Measurements from ENCODE around the gene DACH2.

DNA sequence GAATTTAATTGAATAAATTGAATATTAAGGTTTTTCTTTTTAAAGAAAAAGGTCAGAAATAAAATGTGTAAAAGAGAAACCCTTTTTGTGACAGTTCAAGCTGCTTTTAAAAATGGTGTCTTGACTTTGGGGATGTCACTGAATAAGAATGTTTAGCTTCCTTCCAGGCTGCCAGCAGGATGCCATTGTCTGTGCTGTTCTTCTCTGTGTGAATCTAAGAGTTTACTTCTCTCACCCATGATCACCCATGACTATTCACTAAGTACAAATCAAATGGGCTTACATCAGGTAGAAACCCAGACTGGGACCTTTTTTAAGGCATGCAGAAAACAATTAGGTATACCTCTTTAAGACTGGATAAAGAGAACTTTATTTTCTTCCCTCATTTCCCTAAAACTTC lies 115.3 kb downstream of the DACH2 start:
- TF ChIP-seq, protein P1, sequence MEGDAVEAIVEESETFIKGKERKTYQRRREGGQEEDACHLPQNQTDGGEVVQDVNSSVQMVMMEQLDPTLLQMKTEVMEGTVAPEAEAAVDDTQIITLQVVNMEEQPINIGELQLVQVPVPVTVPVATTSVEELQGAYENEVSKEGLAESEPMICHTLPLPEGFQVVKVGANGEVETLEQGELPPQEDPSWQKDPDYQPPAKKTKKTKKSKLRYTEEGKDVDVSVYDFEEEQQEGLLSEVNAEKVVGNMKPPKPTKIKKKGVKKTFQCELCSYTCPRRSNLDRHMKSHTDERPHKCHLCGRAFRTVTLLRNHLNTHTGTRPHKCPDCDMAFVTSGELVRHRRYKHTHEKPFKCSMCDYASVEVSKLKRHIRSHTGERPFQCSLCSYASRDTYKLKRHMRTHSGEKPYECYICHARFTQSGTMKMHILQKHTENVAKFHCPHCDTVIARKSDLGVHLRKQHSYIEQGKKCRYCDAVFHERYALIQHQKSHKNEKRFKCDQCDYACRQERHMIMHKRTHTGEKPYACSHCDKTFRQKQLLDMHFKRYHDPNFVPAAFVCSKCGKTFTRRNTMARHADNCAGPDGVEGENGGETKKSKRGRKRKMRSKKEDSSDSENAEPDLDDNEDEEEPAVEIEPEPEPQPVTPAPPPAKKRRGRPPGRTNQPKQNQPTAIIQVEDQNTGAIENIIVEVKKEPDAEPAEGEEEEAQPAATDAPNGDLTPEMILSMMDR (IDR thresholded peaks at IDR 0.05 in 4 of 5, conservative IDR thresholded peaks at IDR 0.05 in 1 of 5) = no peak
- TF ChIP-seq POLR2A (IDR thresholded peaks at IDR 0.05) = no peak
